Measurements from ENCODE around the gene ZNF862.
A peak's percentile ranks its signal among the peaks of the same experiment; 100 is the strongest.

ZNF862 gene

DNA sequence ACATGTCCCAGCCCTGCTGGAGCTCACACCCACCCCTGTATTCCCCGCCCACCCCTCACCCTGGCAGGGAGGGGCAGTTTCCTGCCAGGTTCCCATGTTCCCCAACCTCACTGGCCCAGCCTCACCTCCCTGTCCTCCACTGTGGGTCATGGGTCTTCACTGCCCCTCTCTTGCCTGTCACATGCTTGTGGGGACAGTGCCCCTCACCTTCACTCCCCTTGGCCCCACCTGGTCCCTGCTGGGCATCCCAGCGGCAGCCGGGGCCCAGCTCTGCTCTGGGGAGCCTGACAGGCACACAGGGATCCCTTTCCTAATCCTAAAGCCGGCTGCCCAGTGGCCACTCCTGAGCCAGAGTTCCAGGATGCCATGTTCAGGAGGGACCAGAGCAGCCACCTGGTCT lies 21.4 kb upstream of the ZNF862 start:
- WGBS, 2 donors (ENCODE audit: extremely low coverage in 2 of 2, insufficient read length in 2 of 2, insufficient replicate concordance in 1 of 2): no CpG with 5 or more reads among the region's 4 CpGs
- no peak overlapping the region for H2AFZ ChIP-seq (ENCODE audit: low read length)
- no peak overlapping the region for H2BK5ac ChIP-seq (ENCODE audit: low read length)
- peak overlapping the region; percentile 93 for H2AK5ac ChIP-seq (ENCODE audit: low read depth, low read length)
- no peak overlapping the region for H3K4ac ChIP-seq (ENCODE audit: low read length)
- H2BK12ac ChIP-seq (ENCODE audit: low read length): peak overlapping the region; percentile 46
- no peaks in the 10 kb centered on the region for H3K36me3 ChIP-seq (replicated peaks in 1 of 2; ENCODE audit: control insufficient read depth in 2 of 2, insufficient read depth in 2 of 2, low read length in 2 of 2)
- no peak overlapping the region for H3K18ac ChIP-seq (ENCODE audit: low read length)
- H3K4me3 ChIP-seq (ENCODE audit: low read length in 2 of 2): no peak overlapping the region
- H3K4me1 ChIP-seq (ENCODE audit: control insufficient read depth in 2 of 2, insufficient read depth in 1 of 2, low read depth in 1 of 2, low read length in 2 of 2): peaks cover 0 to 11% of the 10 kb centered on the region in 2 donors
- H3K9ac ChIP-seq (ENCODE audit: low read depth, low read length, poor library complexity): no peak overlapping the region
- H4K91ac ChIP-seq (ENCODE audit: low read depth, low read length, poor library complexity): no peak overlapping the region
- H3K9me3 ChIP-seq (replicated peaks in 1 of 2; ENCODE audit: control insufficient read depth in 2 of 2, insufficient read depth in 1 of 2, low read depth in 1 of 2, low read length in 2 of 2): no peaks in the 10 kb centered on the region
- no peak overlapping the region for H2BK15ac ChIP-seq (ENCODE audit: low read length)
- H3K79me1 ChIP-seq (ENCODE audit: low read depth, low read length): peaks cover 3% of the 10 kb centered on the region
- DNase-seq (ENCODE audit: low spot score): no peak
- H3K23ac ChIP-seq (ENCODE audit: low read depth, low read length, poor library complexity): no peak overlapping the region
- peaks cover 0 to 29% (median 0%) of the 10 kb centered on the region in 3 experiments for H3K27me3 ChIP-seq (ENCODE audit: control insufficient read depth in 3 of 3, insufficient read depth in 3 of 3, low read depth in 1 of 3, low read length in 3 of 3)
- H2BK120ac ChIP-seq (ENCODE audit: low read depth, low read length): no peak overlapping the region
- H3K14ac ChIP-seq (ENCODE audit: low read length): no peak overlapping the region
- H3K27ac ChIP-seq (replicated peaks; ENCODE audit: low read length): no peak overlapping the region
- H4K8ac ChIP-seq (ENCODE audit: low read depth, low read length): no peak overlapping the region
- H3K4me2 ChIP-seq (ENCODE audit: insufficient read depth, low read length, poor library complexity, severe bottlenecking): no peak overlapping the region

DNA sequence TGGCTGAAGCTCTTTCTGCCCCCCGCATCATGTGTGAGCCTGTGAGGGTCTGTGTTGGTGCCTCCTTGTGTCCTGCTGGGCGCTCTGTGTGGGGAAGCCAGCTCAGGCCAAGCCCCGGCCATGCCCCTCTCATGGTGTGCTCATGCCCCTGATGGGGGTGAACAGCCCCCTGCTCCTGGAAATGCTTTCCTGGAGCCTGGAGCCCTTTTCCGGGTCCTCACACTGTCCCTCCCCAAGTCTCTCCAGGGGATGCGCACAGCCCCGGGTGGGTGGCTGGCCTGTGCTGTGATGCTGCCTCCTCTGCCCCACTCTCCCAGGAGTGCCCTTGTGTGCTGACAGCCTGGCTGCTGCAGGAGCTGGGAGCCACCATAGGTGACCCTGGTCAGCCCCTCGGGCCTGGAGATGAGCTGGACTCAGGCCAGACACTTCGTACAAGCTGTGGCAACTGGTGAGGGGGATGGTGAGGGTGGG lies 20.8 kb upstream of the ZNF862 start:
- H2BK5ac ChIP-seq (ENCODE audit: low read length): peak overlapping the region; percentile 66
- no peaks in the 10 kb centered on the region for H3K9me3 ChIP-seq (replicated peaks in 1 of 2; ENCODE audit: control insufficient read depth in 2 of 2, insufficient read depth in 1 of 2, low read depth in 1 of 2, low read length in 2 of 2)
- no peak for DNase-seq (ENCODE audit: low spot score)

DNA sequence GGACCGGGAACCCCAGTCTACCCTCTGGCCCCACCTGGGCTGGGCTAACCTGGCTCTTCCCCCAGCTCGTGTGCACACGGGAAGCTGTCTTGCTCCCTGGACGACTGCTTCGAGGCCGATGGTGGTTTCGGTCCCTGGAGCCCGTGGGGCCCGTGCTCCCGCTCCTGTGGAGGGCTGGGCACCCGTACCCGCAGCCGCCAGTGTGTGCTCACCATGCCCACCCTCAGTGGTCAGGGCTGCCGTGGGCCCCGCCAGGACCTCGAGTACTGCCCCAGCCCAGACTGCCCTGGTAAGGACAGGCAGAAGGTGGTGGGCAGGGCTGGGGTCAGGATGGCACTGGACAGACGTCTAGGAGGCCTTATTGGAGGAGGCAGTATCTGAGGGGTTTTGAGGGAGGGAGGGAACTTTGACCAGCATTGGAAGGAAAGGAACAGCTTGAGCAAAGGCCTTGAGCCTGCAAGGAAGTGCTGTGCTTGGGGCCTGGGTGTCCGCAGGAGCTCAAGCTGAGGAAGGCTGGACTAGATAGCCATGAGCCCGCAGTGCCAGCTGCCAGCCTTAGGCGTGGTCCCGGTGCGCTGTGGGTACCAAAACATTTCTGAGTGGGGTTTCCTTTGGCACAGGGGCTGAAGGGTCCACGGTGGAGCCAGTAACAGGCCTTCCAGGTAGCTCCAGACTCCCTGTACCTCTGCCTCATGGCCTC lies 20.2 kb upstream of the ZNF862 start:
- H2BK5ac ChIP-seq (ENCODE audit: low read length): peak overlapping the region; percentile 66
- H3K4me3 ChIP-seq (ENCODE audit: low read length in 2 of 2): no peak overlapping the region
- no peak overlapping the region for H2BK120ac ChIP-seq (ENCODE audit: low read depth, low read length)
- H4K91ac ChIP-seq (ENCODE audit: low read depth, low read length, poor library complexity): no peak overlapping the region
- H3K36me3 ChIP-seq (replicated peaks in 1 of 2; ENCODE audit: control insufficient read depth in 2 of 2, insufficient read depth in 2 of 2, low read length in 2 of 2): no peaks in the 10 kb centered on the region
- no peaks in the 10 kb centered on the region for H3K9me3 ChIP-seq (replicated peaks in 1 of 2; ENCODE audit: control insufficient read depth in 2 of 2, insufficient read depth in 1 of 2, low read depth in 1 of 2, low read length in 2 of 2)
- no peak overlapping the region for H3K27ac ChIP-seq (replicated peaks; ENCODE audit: low read length)
- peak overlapping the region; percentile 21 for H3K9ac ChIP-seq (ENCODE audit: low read depth, low read length, poor library complexity)
- H4K8ac ChIP-seq (ENCODE audit: low read depth, low read length): peak overlapping the region; percentile 17
- H3K4me2 ChIP-seq (ENCODE audit: insufficient read depth, low read length, poor library complexity, severe bottlenecking): no peak overlapping the region
- H3K27me3 ChIP-seq (ENCODE audit: control insufficient read depth in 3 of 3, insufficient read depth in 3 of 3, low read depth in 1 of 3, low read length in 3 of 3): peaks cover 0 to 32% (median 0%) of the 10 kb centered on the region in 3 experiments
- no peak overlapping the region for H2AFZ ChIP-seq (ENCODE audit: low read length)
- peak overlapping the region; percentile 75 for H2AK5ac ChIP-seq (ENCODE audit: low read depth, low read length)
- peak overlapping the region; percentile 64 for H3K18ac ChIP-seq (ENCODE audit: low read length)
- H2BK15ac ChIP-seq (ENCODE audit: low read length): no peak overlapping the region
- H3K23ac ChIP-seq (ENCODE audit: low read depth, low read length, poor library complexity): no peak overlapping the region
- no peak overlapping the region for H2BK12ac ChIP-seq (ENCODE audit: low read length)
- no peak overlapping the region for H3K4ac ChIP-seq (ENCODE audit: low read length)
- H3K4me1 ChIP-seq (ENCODE audit: control insufficient read depth in 2 of 2, insufficient read depth in 1 of 2, low read depth in 1 of 2, low read length in 2 of 2): peaks cover 0 to 11% of the 10 kb centered on the region in 2 donors
- no CpG with 5 or more reads among the region's 23 CpGs for WGBS, 2 donors (ENCODE audit: extremely low coverage in 2 of 2, insufficient read length in 2 of 2, insufficient replicate concordance in 1 of 2)
- no peak overlapping the region for H3K14ac ChIP-seq (ENCODE audit: low read length)
- no peak for DNase-seq (ENCODE audit: low spot score)
- H3K79me1 ChIP-seq (ENCODE audit: low read depth, low read length): peaks cover 5% of the 10 kb centered on the region

More for the DNA sequence above, 20.8 kb upstream of the ZNF862 start:
- H2BK120ac ChIP-seq (ENCODE audit: low read depth, low read length): no peak overlapping the region
- no peak overlapping the region for H3K4me2 ChIP-seq (ENCODE audit: insufficient read depth, low read length, poor library complexity, severe bottlenecking)
- H3K79me1 ChIP-seq (ENCODE audit: low read depth, low read length): peaks cover 3% of the 10 kb centered on the region
- H2AFZ ChIP-seq (ENCODE audit: low read length): no peak overlapping the region
- H3K23ac ChIP-seq (ENCODE audit: low read depth, low read length, poor library complexity): no peak overlapping the region
- no peak overlapping the region for H3K4me3 ChIP-seq (ENCODE audit: low read length in 2 of 2)
- no peak overlapping the region for H3K9ac ChIP-seq (ENCODE audit: low read depth, low read length, poor library complexity)
- WGBS, 2 donors (ENCODE audit: extremely low coverage in 2 of 2, insufficient read length in 2 of 2, insufficient replicate concordance in 1 of 2): no CpG with 5 or more reads among the region's 8 CpGs
- peaks cover 0 to 11% of the 10 kb centered on the region in 2 donors for H3K4me1 ChIP-seq (ENCODE audit: control insufficient read depth in 2 of 2, insufficient read depth in 1 of 2, low read depth in 1 of 2, low read length in 2 of 2)
- H3K4ac ChIP-seq (ENCODE audit: low read length): peak overlapping the region; percentile 23
- no peak overlapping the region for H4K8ac ChIP-seq (ENCODE audit: low read depth, low read length)
- H3K18ac ChIP-seq (ENCODE audit: low read length): peak overlapping the region; percentile 3
- peak overlapping the region; percentile 46 for H2BK12ac ChIP-seq (ENCODE audit: low read length)
- peak overlapping the region; percentile 93 for H2AK5ac ChIP-seq (ENCODE audit: low read depth, low read length)
- no peak overlapping the region for H4K91ac ChIP-seq (ENCODE audit: low read depth, low read length, poor library complexity)
- no peak overlapping the region for H2BK15ac ChIP-seq (ENCODE audit: low read length)
- no peak overlapping the region for H3K27ac ChIP-seq (replicated peaks; ENCODE audit: low read length)
- H3K27me3 ChIP-seq (ENCODE audit: control insufficient read depth in 3 of 3, insufficient read depth in 3 of 3, low read depth in 1 of 3, low read length in 3 of 3): peaks cover 0 to 32% (median 0%) of the 10 kb centered on the region in 3 experiments
- no peaks in the 10 kb centered on the region for H3K36me3 ChIP-seq (replicated peaks in 1 of 2; ENCODE audit: control insufficient read depth in 2 of 2, insufficient read depth in 2 of 2, low read length in 2 of 2)
- H3K14ac ChIP-seq (ENCODE audit: low read length): no peak overlapping the region

DNA sequence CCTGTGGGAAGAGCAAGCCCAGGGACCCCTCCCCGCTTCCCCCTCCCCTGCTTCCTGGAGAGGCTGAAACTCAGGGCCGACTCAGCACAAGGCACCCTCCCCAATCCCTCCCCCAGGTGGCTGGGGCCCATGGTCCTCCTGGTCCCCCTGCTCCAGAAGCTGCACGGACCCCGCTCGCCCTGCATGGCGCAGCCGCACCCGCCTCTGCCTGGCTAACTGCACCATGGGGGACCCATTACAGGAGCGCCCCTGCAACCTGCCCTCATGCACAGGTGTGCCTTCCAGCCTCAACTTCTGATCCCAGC lies 19.7 kb upstream of the ZNF862 start:
- DNase-seq (ENCODE audit: low spot score): no peak
- H2AFZ ChIP-seq (ENCODE audit: low read length): no peak overlapping the region
- WGBS, 2 donors (ENCODE audit: extremely low coverage in 2 of 2, insufficient read length in 2 of 2, insufficient replicate concordance in 1 of 2): no CpG with 5 or more reads among the region's 9 CpGs

More for the DNA sequence above, 19.7 kb upstream of the ZNF862 start:
- H4K8ac ChIP-seq (ENCODE audit: low read depth, low read length): peak overlapping the region; percentile 17
- no peak overlapping the region for H3K9ac ChIP-seq (ENCODE audit: low read depth, low read length, poor library complexity)
- no peak overlapping the region for H3K27ac ChIP-seq (replicated peaks; ENCODE audit: low read length)
- H4K91ac ChIP-seq (ENCODE audit: low read depth, low read length, poor library complexity): no peak overlapping the region
- no peaks in the 10 kb centered on the region for H3K36me3 ChIP-seq (replicated peaks in 1 of 2; ENCODE audit: control insufficient read depth in 2 of 2, insufficient read depth in 2 of 2, low read length in 2 of 2)
- peak overlapping the region; percentile 31 for H3K23ac ChIP-seq (ENCODE audit: low read depth, low read length, poor library complexity)
- peaks cover 2% of the 10 kb centered on the region for H3K79me1 ChIP-seq (ENCODE audit: low read depth, low read length)
- no peak overlapping the region for H2BK12ac ChIP-seq (ENCODE audit: low read length)
- peak overlapping the region; percentile 37 for H2BK15ac ChIP-seq (ENCODE audit: low read length)
- H3K4ac ChIP-seq (ENCODE audit: low read length): no peak overlapping the region
- H2AK5ac ChIP-seq (ENCODE audit: low read depth, low read length): no peak overlapping the region
- H3K4me3 ChIP-seq (ENCODE audit: low read length in 2 of 2): no peak overlapping the region
- peaks cover 0 to 32% (median 0%) of the 10 kb centered on the region in 3 experiments for H3K27me3 ChIP-seq (ENCODE audit: control insufficient read depth in 3 of 3, insufficient read depth in 3 of 3, low read depth in 1 of 3, low read length in 3 of 3)
- H3K4me2 ChIP-seq (ENCODE audit: insufficient read depth, low read length, poor library complexity, severe bottlenecking): no peak overlapping the region
- H3K18ac ChIP-seq (ENCODE audit: low read length): no peak overlapping the region
- H2BK120ac ChIP-seq (ENCODE audit: low read depth, low read length): no peak overlapping the region
- peaks cover 0 to 11% of the 10 kb centered on the region in 2 donors for H3K4me1 ChIP-seq (ENCODE audit: control insufficient read depth in 2 of 2, insufficient read depth in 1 of 2, low read depth in 1 of 2, low read length in 2 of 2)
- no peak overlapping the region for H3K14ac ChIP-seq (ENCODE audit: low read length)
- H3K9me3 ChIP-seq (replicated peaks in 1 of 2; ENCODE audit: control insufficient read depth in 2 of 2, insufficient read depth in 1 of 2, low read depth in 1 of 2, low read length in 2 of 2): peaks cover 0 to 3% of the 10 kb centered on the region in 2 donors
- H2BK5ac ChIP-seq (ENCODE audit: low read length): peak overlapping the region; percentile 35
